ENCODE results near the gene MRPL54.
"Not testable (repeated sequence)": the region's sequence is repeated elsewhere in the genome, so short reads cannot be mapped to it uniquely, and the experiment has no call there.

MRPL54 gene

GRCh38 chr19:3809881-3810707, 47.6 kb downstream of the MRPL54 start:
- no peak for TF ChIP-seq ZFX (IDR thresholded peaks at IDR 0.05)
- no peak for TF ChIP-seq CTCF (conservative IDR thresholded peaks at IDR 0.05)
- no peak overlapping the region for H3K27ac ChIP-seq

GRCh38 chr19:3810708-3811355, 48.4 kb downstream of the MRPL54 start:
- TF ChIP-seq CTCF (conservative IDR thresholded peaks at IDR 0.05) (no peak), ZFX (IDR thresholded peaks at IDR 0.05) (no peak)
- no peak overlapping the region for H3K27ac ChIP-seq

- TF ChIP-seq ZFX (IDR thresholded peaks at IDR 0.05) (no peak), CTCF (conservative IDR thresholded peaks at IDR 0.05) (no peak)
- H3K27ac ChIP-seq: no peak overlapping the region
Observed at GRCh38 chr19:3813473-3814392, 51.3 kb downstream of the MRPL54 start.

GRCh38 chr19:3814648-3815047, 52.2 kb downstream of the MRPL54 start:
- TF ChIP-seq ZFX (IDR thresholded peaks at IDR 0.05) (no peak), CTCF (conservative IDR thresholded peaks at IDR 0.05) (no peak)
- H3K27ac ChIP-seq: no peak overlapping the region

GRCh38 chr19:3816148-3816547, 53.7 kb downstream of the MRPL54 start:
- not testable (repeated sequence) for H3K27ac ChIP-seq

GRCh38 chr19:3816566-3817218, 54.2 kb downstream of the MRPL54 start:
- TF ChIP-seq ZFX (IDR thresholded peaks at IDR 0.05): no peak
- TF ChIP-seq CTCF (conservative IDR thresholded peaks at IDR 0.05): no peak
- no peak overlapping the region for H3K27ac ChIP-seq

Measured in C4-2B (cell line).